Middle frontal gyrus (tissue), 1 donor: ENCODE data around the gene JMJD4.

Source experiments
- DNase-seq: peaks from one replicate; pipeline ENCODE4 v3.0.0-alpha.2; 2015; ENCODE audit warnings: low spot score; ENCODE audit errors: extremely low spot score

JMJD4 gene

DNA sequence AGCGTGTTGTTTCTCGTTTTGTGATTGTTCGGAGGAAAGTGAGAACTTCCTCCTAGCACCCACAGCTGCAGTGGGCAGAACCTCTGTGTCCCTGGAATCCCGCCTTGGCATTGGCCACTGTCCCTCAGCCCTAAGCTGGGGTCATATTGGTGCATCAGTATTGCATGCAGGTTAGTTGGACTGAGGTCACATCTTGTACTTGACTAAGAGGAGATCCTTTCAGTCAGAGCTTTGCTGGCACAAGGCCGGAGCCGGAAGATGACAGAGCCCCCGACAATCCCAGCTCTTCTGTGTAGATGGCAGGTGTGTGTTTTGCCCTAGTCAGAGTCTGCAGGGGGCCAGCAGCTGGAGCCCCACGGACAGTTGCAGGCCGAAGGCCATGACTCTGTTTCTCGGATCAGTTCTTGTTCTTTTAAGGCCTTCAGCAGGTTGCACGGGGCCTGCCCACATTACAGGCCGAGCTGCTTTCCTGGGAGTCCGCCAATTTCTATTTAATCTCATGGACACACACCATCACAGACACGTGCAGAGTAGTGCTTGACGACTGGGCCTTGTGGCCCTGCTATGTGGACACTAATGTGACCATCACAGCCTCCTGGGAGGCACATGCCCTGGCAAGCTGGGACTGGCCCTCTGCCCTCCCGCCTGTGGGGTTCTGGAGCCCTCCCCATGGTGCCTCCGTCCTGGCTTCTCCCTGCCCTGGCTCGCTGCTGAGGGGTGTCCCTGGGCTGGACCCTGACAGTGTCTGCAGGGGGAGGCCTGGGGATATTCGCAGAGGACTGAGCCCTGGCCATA, 15.0 kb upstream of the JMJD4 start:
- DNase-seq, result no peak

GRCh38 chr1:227749225-227749624, 14.1 kb upstream of the JMJD4 start:
- no peak for DNase-seq

DNA sequence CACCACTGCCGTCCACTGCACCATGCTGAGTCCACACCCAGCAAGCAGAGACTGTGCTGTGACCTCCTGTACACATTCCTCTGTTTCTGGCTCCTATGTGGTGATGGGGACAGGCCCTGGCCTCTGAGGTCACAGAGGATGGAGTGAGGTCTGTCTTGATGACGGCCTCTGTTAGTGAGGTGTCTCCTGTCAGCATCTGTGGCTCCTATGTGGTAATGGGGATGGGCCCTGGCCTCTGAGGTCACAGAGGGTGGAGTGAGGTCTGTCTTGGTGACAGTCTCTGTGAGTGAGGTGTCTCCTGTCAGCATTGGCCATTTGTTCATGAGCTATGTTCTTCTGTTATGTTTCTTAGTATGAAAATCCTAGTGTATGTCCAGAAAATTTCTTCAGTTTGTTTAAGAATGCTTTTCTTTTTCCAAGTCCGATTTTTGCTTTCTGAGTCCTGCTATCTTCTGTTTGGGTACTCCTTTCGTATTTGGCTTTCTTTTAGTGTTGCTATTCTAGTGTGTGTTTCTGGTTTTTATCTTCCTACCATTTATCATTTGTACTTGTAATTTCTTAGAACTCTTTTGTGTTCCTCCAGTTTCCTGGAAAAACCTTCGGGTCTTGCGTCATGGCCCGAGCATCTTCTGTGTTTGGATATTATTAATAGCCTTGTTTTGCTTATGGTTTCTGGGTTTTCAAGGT, 13.5 kb upstream of the JMJD4 start:
- no peak for DNase-seq

DNA sequence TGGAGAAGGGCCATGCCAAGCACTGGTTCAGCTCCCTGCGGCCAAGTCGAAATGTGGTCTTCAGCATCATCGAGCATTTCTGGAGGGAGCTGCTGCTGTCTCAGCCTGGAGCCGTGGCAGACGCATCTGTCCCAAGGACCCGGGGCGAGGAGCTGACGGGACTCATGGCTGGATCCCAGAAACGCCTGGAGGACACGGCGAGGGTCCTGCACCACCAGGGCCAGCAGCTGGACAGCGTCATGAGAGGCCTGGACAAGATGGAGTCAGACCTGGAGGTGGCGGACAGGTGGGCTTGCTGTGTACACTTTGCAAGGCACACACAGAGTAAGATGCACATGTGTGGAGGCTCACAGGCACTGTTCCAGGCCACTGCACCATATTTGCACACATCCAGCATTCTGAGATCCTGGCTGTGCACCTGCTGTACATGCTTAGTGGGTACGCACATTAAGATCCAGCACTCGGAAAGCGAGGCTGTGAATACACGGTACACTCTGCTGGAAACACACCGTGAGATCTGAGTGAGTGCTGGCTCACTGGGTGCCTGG, 12.9 kb upstream of the JMJD4 start:
- no peak for DNase-seq

GRCh38 chr1:227747382-227747781, 12.3 kb upstream of the JMJD4 start:
- no peak for DNase-seq

- DNase-seq, result no peak
Measured at GRCh38 chr1:227746676-227747075, 11.6 kb upstream of the JMJD4 start.

GRCh38 chr1:227745568-227746265, 10.6 kb upstream of the JMJD4 start:
- DNase-seq, result no peak

GRCh38 chr1:227744668-227745067, 9.6 kb upstream of the JMJD4 start:
- DNase-seq, result no peak

- no peak for DNase-seq
Measured at GRCh38 chr1:227742738-227743715, 7.9 kb upstream of the JMJD4 start.

DNA sequence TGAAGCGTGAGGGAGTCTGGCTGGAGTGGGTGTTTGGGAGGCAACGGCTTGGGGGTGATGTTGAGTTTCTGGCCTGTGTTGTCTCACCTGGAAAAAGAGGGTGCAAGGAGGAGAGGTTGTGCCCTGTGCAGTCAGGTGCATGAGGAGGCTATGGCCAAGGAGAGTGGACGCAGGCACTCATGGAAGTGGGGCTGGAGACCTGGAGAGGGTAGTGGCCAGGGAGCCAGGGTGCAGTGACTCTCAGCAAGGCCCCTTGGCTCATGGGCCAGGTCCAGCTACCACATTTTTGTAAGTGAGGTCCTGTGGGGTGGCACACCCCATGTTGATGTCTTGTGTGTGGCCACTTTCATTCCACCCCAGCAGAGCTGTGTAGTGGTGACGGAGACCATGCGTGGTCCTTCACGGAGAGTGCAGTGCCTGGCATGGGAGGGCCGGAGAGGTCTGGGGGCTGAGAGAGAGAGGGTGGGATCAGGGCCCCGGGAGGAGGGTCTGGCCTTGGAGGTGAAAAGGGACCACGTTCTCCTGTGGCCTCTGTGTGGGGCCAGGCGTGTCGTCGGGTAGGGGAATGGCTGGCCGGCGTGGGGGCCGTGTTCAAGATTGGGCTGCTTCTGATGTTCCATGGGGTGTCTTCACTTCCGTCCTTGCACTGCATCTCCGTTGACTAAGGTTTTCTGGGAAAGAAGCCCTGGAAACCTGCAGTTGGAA, 6.2 kb upstream of the JMJD4 start:
- no peak for DNase-seq

DNA sequence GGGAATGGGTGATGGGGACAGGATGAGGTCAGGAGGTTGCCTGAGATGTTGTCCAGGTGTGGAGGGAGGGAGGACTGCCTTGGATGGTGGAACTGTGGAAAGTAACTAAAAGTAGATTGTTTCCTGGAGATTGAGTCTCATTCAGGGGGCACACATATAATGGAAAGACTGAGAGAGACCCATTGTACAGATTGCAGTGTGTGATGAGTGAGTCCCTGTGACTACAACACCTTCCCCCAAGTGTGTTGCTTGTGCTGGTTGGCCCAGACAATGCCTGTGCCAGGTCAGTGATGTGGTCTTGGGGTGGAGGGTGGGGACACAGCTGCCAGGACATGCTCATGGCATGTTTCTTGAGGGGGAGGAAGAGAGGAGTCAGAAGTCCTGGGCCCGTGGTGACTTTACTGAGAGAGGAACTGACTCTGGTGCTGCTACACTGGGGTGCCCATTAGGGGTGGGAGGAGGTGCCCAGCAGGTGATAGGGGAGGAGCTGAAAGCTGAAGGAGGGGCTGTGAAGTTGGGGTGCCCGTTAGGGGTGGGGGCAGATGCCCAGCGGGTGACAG, 5.4 kb upstream of the JMJD4 start:
- no peak for DNase-seq

DNA sequence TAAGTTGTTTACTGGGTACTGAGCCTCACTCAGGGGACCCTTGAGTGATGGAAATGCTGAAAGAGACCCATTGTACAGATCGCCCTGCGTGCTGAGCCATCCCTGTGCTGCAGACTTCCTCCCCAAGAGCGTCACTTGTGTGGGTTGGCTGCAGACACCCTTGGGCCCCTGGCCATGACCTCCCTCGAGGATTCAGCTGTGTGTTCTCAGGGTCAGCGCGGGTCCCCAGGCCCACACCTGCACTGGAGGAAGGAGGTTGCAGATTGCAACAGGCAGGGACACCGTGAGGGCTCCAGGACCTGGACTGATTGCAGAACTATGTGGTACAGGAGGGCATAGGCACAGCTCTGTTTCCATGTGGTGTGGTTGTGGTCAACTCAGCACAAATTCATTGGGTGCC, 4.5 kb upstream of the JMJD4 start:
- no peak for DNase-seq

DNA sequence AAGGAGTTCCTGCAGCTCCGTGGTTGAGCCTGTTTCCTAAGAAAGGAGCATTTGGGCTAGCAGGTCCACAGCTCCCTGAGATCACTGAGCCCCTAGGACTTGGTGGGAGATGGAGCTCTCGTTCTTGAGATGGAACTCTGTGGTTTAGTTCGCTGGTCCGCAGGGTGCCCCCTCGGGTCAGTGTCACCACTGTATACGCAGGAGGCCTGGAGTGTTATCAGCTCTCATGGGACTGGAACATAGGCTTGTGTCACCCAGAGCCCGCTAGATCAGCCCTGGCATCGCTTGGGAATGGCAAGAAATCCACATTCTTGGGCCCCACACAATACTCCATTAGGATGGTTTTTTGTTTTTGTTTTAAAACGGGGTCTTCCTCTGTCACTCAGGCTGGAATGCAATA, 3.7 kb upstream of the JMJD4 start:
- no peak for DNase-seq

GRCh38 chr1:227736814-227737432, 1.8 kb upstream of the JMJD4 start:
- no peak for DNase-seq

DNA sequence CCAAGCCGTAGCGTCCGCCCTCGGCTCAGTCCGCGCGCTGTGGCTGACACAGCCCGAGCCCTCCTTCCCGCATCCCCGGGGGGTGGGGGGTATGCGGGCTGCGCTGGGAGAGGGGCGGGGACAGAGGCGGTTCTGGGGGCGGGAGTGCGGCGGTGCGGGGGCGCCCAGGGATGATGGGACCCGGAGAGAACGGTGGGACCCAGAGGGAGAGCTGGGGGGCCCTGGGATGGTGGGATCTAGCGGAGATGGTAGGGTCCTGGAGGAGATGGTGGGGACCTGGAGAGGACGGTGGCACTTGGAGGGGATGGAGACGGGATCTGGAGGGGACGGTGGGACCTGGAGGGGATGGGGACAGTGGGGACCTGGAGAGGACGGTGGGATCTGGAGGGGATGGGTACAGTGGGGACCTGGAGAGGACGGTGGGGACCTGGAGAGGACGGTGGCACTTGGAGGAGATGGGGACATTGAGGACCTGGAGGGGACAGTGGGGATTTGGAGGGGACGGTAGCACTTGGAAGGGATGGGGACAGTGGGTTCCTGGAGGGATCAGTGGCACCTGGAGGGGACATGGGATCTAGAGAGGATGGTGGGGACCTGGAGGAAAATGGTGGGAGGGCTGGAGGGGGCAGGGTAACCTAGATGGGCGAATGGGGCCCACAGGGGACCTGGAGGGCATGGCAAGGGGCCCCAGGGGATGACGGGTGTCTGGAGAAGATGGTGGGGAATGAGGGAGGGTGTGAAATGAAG, 610 bp upstream of the JMJD4 start:
- no peak for DNase-seq

GRCh38 chr1:227734546-227734855, 601 bp downstream of the JMJD4 start:
- DNase-seq, result no peak

DNA sequence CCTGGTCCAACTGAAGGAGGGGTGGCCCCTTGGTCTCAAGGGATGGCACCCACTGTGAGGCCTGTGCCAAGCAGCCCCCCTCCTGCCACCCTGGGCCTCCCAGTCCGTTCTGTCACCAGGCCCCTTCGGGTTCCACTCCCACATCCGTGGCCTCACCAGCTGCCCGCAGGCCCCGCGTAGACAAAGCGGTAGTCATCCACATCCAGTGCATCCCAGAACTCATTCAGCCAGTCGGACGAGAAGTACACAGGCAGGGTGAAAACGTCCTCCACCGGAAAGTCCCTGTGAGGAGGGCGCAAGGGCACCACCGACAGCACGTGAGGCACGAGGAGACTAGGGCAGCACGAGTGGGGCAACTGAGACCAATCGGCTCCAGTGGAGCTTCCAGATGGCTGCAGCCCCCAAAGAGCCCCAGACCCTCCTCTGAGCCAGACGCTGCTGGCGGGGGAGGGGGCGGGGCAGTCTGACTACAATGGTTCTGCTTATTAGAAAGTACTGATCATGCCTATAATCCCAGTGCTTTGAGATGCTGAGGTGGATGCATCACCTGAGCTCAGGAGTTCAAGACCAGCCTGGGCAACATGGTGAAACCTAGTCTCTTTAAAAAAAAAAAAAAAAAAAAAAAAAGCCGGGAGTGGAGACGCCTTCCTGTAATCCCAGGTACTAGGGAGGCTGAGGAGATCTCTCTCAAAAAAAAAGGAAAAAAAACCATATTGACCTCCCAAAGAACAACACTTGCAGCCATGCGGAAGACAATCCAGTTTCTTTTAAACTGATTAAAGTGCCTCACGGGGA, 1.2 kb downstream of the JMJD4 start:
- DNase-seq, result no peak

DNA sequence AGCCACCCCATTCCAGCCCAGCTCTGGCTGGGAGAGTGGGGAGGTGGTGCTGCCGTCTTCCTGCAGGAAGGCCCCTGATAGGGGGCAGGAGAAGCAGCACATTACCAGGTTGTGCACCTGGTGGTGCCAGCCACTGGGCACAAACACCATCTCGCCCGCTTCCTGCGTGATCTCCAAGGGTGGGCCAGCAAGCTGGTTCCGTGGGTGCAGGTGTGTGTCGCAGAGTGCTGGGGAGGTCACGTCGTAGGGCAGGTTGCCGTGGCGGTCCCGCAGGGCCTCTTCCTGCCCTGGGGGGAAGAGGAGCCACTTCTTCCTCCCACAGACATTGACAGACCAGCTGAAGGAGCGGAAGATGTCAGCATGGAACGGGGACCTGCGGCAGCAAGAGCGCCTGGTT, 1.8 kb downstream of the JMJD4 start:
- no peak for DNase-seq
